ENCODE data around the gene ELAVL1.
A peak's percentile ranks its signal among the peaks of the same experiment; 100 is the strongest.

ELAVL1 gene

GRCh38 chr19:7986321-7987113 lies 18.9 kb downstream of the ELAVL1 start:
- FAIRE-seq (no peak), DNase-seq (ENCODE audit: low spot score) (peak; percentile 52)

GRCh38 chr19:7985481-7985911 lies 19.9 kb downstream of the ELAVL1 start:
- FAIRE-seq (no peak), DNase-seq (ENCODE audit: low spot score) (no peak)

GRCh38 chr19:7983995-7984837 lies 21.2 kb downstream of the ELAVL1 start:
- DNase-seq (ENCODE audit: low spot score), result no peak
- FAIRE-seq, result no peak

GRCh38 chr19:7983286-7983950 lies 22.0 kb downstream of the ELAVL1 start:
- no peak for DNase-seq (ENCODE audit: low spot score)
- FAIRE-seq, result no peak

GRCh38 chr19:7982651-7983099 lies 22.8 kb downstream of the ELAVL1 start:
- no peak for FAIRE-seq
- DNase-seq (ENCODE audit: low spot score), result no peak

GRCh38 chr19:7982103-7982502 lies 23.3 kb downstream of the ELAVL1 start:
- FAIRE-seq (no peak), DNase-seq (ENCODE audit: low spot score) (no peak)

GRCh38 chr19:7981661-7982060 lies 23.8 kb downstream of the ELAVL1 start:
- FAIRE-seq, result no peak
- no peak for DNase-seq (ENCODE audit: low spot score)

GRCh38 chr19:7981199-7981598 lies 24.2 kb downstream of the ELAVL1 start:
- DNase-seq (ENCODE audit: low spot score) (no peak), FAIRE-seq (no peak)

GRCh38 chr19:7980635-7981121 lies 24.8 kb downstream of the ELAVL1 start:
- FAIRE-seq (no peak), DNase-seq (ENCODE audit: low spot score) (no peak)

GRCh38 chr19:7980168-7980567 lies 25.3 kb downstream of the ELAVL1 start:
- FAIRE-seq (no peak), DNase-seq (ENCODE audit: low spot score) (no peak)

- FAIRE-seq, result no peak
Measured at GRCh38 chr19:7979559-7979958, 25.9 kb downstream of the ELAVL1 start.

GRCh38 chr19:7979011-7979410 lies 26.4 kb downstream of the ELAVL1 start:
- FAIRE-seq (no peak), DNase-seq (ENCODE audit: low spot score) (no peak)

More at GRCh38 chr19:7979559-7979958, 25.9 kb downstream of the ELAVL1 start:
- no peak for DNase-seq (ENCODE audit: low spot score)

- FAIRE-seq (no peak), DNase-seq (ENCODE audit: low spot score) (no peak)
Measured at GRCh38 chr19:7978179-7978825, 27.1 kb downstream of the ELAVL1 start.

- DNase-seq (ENCODE audit: low spot score) (no peak), FAIRE-seq (no peak)
Measured at GRCh38 chr19:7977723-7978040, 27.8 kb downstream of the ELAVL1 start.

GRCh38 chr19:7977021-7977722 lies 28.3 kb downstream of the ELAVL1 start:
- DNase-seq (ENCODE audit: low spot score), result no peak
- no peak for FAIRE-seq

- DNase-seq (ENCODE audit: low spot score) (no peak), FAIRE-seq (no peak)
Measured at GRCh38 chr19:7976461-7976860, 29.0 kb downstream of the ELAVL1 start.

- FAIRE-seq (no peak), DNase-seq (ENCODE audit: low spot score) (no peak)
Measured at GRCh38 chr19:7975037-7975436, 30.4 kb downstream of the ELAVL1 start.

- FAIRE-seq, result no peak
- DNase-seq (ENCODE audit: low spot score), result no peak
Measured at GRCh38 chr19:7973883-7974282, 31.6 kb downstream of the ELAVL1 start.

- no peak for DNase-seq (ENCODE audit: low spot score)
- no peak for FAIRE-seq
Measured at GRCh38 chr19:7971553-7972520, 33.6 kb downstream of the ELAVL1 start.

Data from urothelium cell line (cell line).